Erythroblast (primary cell): Measurements from ENCODE around the gene INO80.

Experiments
- GATA1 ChIP-seq: IDR thresholded peaks from 2 replicates; pipeline ENCODE4 v1.6.1; 2011; ENCODE audit warnings: low read depth, mild to moderate bottlenecking, control low read depth, low read length, moderate library complexity
- POLR2A ChIP-seq: IDR thresholded peaks from 2 replicates; pipeline ENCODE4 v1.6.1; 2011; ENCODE audit warnings: mild to moderate bottlenecking, low read length

GRCh38 chr15:40964634-40965033, 151.4 kb downstream of the INO80 start:
- TF ChIP-seq POLR2A (no peak), GATA1 (no peak)
